Ovary (tissue), 9 donors: ENCODE data around the gene PSG4. TPM values are rescaled to one million over a fixed set of nuclear protein-coding genes. Genes with fewer than 3 reads are reported as not detected.
"Not testable (repeated sequence)": the region's sequence is repeated elsewhere in the genome, so short reads cannot be mapped to it uniquely, and the experiment has no call there.

ENCODE experiments used
- DNase-seq, 5 donors: peaks; one replicate each; pipeline ENCODE4 v3.0.0-alpha.2; 2019 to 2020
- H3K27ac ChIP-seq, 2 donors: fragments of 200-600 bp; one replicate each; pipeline versions ENCODE4 v1.5.1 to v1.8.0; 2019 to 2022
- H3K27me3 ChIP-seq: fragments of 200-600 bp; one replicate; pipeline ENCODE4 v1.8.0; 2022
- H3K36me3 ChIP-seq: fragments of 200-600 bp; sonication (generic); one replicate; pipeline ENCODE4 v1.5.1; 2019
- H3K4me1 ChIP-seq: one replicate; pipeline ENCODE4 v1.8.1; 2013; ENCODE audit warnings: mild to moderate bottlenecking, moderate library complexity; ENCODE audit not compliant: insufficient read depth
- H3K4me3 ChIP-seq: fragments of 200-600 bp; sonication (generic); one replicate; pipeline ENCODE4 v1.5.1; 2017
- H3K9me3 ChIP-seq, 2 donors: fragments of 200-600 bp in 1 of 2; sonication (generic) in 1 of 2; one replicate each; pipeline versions ENCODE4 v1.5.1 to v1.8.1; 2013 to 2019; ENCODE audit warnings: mild to moderate bottlenecking in 1 of 2, moderate library complexity in 1 of 2
- CTCF ChIP-seq, 3 donors: fragments of 450-650 bp in 2 of 3; fragments of 200-600 bp in 1 of 3; IDR thresholded peaks; one replicate each; pipeline versions ENCODE4 v1.5.1 to v1.8.0; 2016 to 2022; ENCODE audit warnings: antibody characterized with exemption in 3 of 3, mild to moderate bottlenecking in 1 of 3
- EP300 ChIP-seq: sonication (generic); formaldehyde crosslinking; IDR thresholded peaks from one replicate; pipeline ENCODE4 v1.6.1; 2017; ENCODE audit warnings: antibody characterized with exemption
- POLR2A ChIP-seq: fragments of 450-650 bp; IDR thresholded peaks from one replicate; pipeline ENCODE4 v1.6.1; 2017; ENCODE audit warnings: antibody characterized with exemption, mild to moderate bottlenecking, moderate library complexity
- WGBS, 3 donors: extraction: QIAGEN DNeasy Blood & Tissue Kit in 1 of 3; methylation state at CpG; one replicate each; pipeline versions ENCODE4 v1.1.5 to v1.1.7; 2013 to 2017; 5-methylcytosine and 5-hydroxymethylcytosine counted together
- intact Hi-C, 4 donors: fragments of 100-400 bp; cut with DNase I; formaldehyde crosslinking; loops; one replicate each; pipeline versions ENCODE4 v1.11.0 to v1.15.1; 2022 to 2023
- polyA plus RNA-seq, 2 donors: library from polyadenylated mRNA; stranded (reverse); fragments of 200-250 nt in 1 of 2; fragments of 350-450 nt in 1 of 2; fragmentation: Illumina TruSeq in 1 of 2; extraction: RNeasy Lipid Tissue Mini Kit (QIAGEN cat#74804) in 1 of 2; gene quantifications; one replicate each; pipeline ENCODE4 v1.2.3, GENCODE V29; 2013 to 2014
- total RNA-seq, 7 donors: library from RNA; depleted of rRNA in 2 of 7; stranded (reverse); fragments of >200 nt in 2 of 7; fragmentation: NEBNext Ultra II Directional in 3 of 7; extraction: Animal tissue kit (Norgen Biotek cat#: 25700) in 3 of 7; gene quantifications; one replicate each; pipeline versions ENCODE4 v1.1.0 to v1.2.4, GENCODE V29; 2016 to 2023
- donor health status: DM: no; HTN: no; CAD: no; lungs with moderate emphysema.
- donor health status: DM: no; HTN: no; CAD: no.
- donor health status: Bipolar disorder and iron deficiency.
- donor health status: DM: yes; HTN: yes; CAD: no.
- donor health status: DM: no; HTN: no; CAD: no.
- donor health status: DM: yes; HTN: yes; CAD: no.

The PSG4 gene
- total and polyA plus RNA-seq, 9 donors: not detected

DNA sequence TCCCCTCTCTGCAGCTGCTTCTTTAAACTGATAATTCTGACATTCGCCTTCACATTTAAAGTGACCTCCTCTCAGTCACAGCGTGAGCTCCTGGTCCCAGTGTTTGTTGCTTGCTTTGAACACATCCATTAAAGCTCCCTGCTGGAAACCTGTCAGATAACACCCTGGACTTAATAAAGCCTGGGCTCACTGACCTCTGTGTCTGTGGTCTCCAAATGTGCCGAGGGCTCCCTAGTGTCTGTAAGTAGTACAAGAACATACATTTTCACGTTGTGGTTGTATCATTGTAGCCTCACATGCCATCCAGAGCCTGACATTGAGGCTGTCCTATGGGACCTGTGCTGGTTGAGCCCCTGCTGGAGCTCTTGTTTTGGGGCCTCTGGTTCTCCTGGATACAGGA is 2.6 kb upstream of the PSG4 start:
- 40 to 63% methylated on average over 4 of the region's 4 CpGs; no CpG with 5 or more reads in 1 of the 3 donors for WGBS, 3 donors
- Histone ChIP-seq H3K27ac (no peak overlapping the region), H3K27me3 (no peaks in the 10 kb centered on the region), H3K9me3 (no peaks in the 10 kb centered on the region), H3K4me1 (no peaks in the 10 kb centered on the region), H3K4me3 (no peak overlapping the region), H3K36me3 (no peaks in the 10 kb centered on the region)
- intact Hi-C loops: no loop called here
- no peak for DNase-seq
- TF ChIP-seq CTCF (IDR thresholded peaks at IDR 0.05) (no peak), POLR2A (no peak), EP300 (no peak)

GRCh38 chr19:43207174-43207573 is 1.7 kb upstream of the PSG4 start:
- 49 to 57% methylated on average over 8 of the region's 8 CpGs; no CpG with 5 or more reads in 1 of the 3 donors for WGBS, 3 donors
- H3K9me3 ChIP-seq, H3K36me3 ChIP-seq, H3K4me1 ChIP-seq, intact Hi-C loops, H3K27me3 ChIP-seq, H3K27ac ChIP-seq, DNase-seq, H3K4me3 ChIP-seq: not testable (repeated sequence)

DNA sequence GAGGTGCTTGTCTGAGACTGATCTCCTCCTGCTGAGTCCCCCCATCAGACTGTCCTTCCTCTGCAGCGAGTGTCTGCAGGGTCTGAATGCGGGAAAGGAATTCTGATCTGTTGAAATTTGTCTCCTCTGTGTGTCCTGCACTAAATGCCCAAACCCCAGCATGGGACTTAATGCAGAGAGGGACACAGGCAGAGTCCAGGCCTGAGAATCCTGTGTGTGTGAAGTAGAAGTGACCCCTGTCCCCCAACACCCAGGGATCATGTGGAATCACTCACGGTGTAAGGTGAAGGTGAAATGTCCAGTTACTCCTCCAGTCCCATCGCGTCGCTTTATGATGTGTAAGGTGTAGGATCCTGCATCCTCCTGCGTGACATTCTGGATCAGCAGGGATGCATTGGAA is 1.8 kb downstream of the PSG4 start:
- H3K4me1 ChIP-seq, H3K36me3 ChIP-seq, H3K9me3 ChIP-seq, H3K4me3 ChIP-seq, DNase-seq, intact Hi-C loops, H3K27me3 ChIP-seq, H3K27ac ChIP-seq: not testable (repeated sequence)
- 83 to 88% methylated on average over 7 of the region's 7 CpGs; no CpG with 5 or more reads in 1 of the 3 donors for WGBS, 3 donors

DNA sequence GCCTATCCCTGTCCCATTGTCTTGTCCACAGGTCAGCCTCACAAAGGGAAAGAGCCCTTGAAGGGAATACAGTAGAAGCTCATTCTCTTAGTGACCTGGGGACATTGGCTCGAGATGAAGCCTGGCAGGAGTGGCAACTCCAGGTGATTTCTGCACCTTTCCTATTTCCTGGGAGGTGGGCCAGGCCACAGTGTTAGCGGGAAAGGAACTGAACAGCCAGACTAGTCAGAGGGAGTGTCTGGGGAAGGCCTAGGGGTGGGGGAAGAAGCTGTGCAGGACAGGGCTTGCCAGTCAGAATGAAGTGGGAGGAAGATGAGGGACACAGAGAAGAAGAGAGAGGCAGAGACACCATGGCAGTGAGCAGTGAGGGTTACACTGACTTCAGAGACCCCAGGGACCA is 3.5 kb downstream of the PSG4 start:
- DNase-seq, H3K36me3 ChIP-seq, H3K4me1 ChIP-seq, intact Hi-C loops, H3K27ac ChIP-seq, H3K9me3 ChIP-seq, H3K27me3 ChIP-seq, H3K4me3 ChIP-seq: not testable (repeated sequence)
- WGBS, 3 donors: 56 to 75% methylated on average over 2 of the region's 2 CpGs; no CpG with 5 or more reads in 1 of the 3 donors

GRCh38 chr19:43201337-43201801 is 4.1 kb downstream of the PSG4 start:
- 10 to 40% methylated on average over 7 of the region's 7 CpGs; no CpG with 5 or more reads in 1 of the 3 donors for WGBS, 3 donors
- H3K27ac ChIP-seq, H3K27me3 ChIP-seq, DNase-seq, intact Hi-C loops, H3K4me1 ChIP-seq, H3K36me3 ChIP-seq, H3K4me3 ChIP-seq, H3K9me3 ChIP-seq: not testable (repeated sequence)

GRCh38 chr19:43198686-43199419 is 6.6 kb downstream of the PSG4 start:
- DNase-seq, H3K27ac ChIP-seq, H3K4me3 ChIP-seq, H3K27me3 ChIP-seq, H3K9me3 ChIP-seq, H3K4me1 ChIP-seq, intact Hi-C loops, H3K36me3 ChIP-seq: not testable (repeated sequence)
- WGBS, 3 donors: 42 to 52% methylated on average over 5 of the region's 5 CpGs; no CpG with 5 or more reads in 1 of the 3 donors

GRCh38 chr19:43197666-43198397 is 7.6 kb downstream of the PSG4 start:
- intact Hi-C loops, H3K9me3 ChIP-seq, H3K27ac ChIP-seq, H3K4me3 ChIP-seq, H3K36me3 ChIP-seq, H3K4me1 ChIP-seq, H3K27me3 ChIP-seq, DNase-seq: not testable (repeated sequence)
- WGBS, 3 donors: 82 to 95% methylated on average over 4 of the region's 7 CpGs; no CpG with 5 or more reads in 1 of the 3 donors

GRCh38 chr19:43194397-43194796 is 11.0 kb downstream of the PSG4 start:
- H3K9me3 ChIP-seq, H3K4me3 ChIP-seq, DNase-seq, H3K27ac ChIP-seq, H3K36me3 ChIP-seq, H3K4me1 ChIP-seq, H3K27me3 ChIP-seq, intact Hi-C loops: not testable (repeated sequence)
- 72 to 83% (median 78%) methylated on average over 7 of the region's 7 CpGs for WGBS, 3 donors

DNA sequence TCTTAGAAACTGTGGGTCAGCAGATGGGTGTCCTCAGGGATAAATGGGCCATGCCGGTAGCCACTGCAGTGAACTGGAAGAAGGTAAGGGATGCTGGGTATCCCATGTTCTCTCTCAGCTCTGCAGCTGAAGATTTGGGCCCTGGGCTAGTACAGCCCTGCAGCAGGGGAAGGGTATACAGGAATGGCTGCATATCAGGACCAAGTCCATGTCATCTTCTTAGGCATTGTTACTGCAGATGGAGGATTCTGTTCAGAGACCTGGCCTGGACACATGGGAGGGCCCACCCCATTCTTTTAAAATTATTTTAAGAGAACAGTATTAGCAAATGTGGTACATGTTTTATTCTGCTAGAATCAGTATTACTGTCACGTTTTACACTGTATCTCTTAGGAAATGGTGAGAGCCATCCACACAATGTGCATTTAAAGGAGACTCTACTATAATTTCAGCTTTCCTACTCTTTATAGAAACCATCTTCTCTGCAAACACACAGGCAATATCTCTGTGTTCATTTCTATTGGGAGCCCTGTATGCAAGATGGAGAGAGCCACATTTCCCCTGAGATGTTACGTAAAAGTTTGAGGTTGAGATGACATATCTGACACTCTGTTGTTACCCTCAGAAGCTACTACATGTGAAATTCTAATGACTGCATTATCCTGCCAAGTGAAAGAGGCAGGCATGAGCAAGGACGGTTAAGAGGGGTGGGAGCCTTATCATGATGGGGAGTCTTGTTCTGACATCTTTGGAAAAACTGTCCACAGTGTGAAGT is 12.9 kb downstream of the PSG4 start:
- intact Hi-C loops, H3K4me1 ChIP-seq, H3K36me3 ChIP-seq, H3K4me3 ChIP-seq, H3K27me3 ChIP-seq, DNase-seq, H3K9me3 ChIP-seq, H3K27ac ChIP-seq: not testable (repeated sequence)
- WGBS, 3 donors: 45 to 59% (median 54%) methylated on average over 4 of the region's 4 CpGs

GRCh38 chr19:43188092-43188491 is 17.3 kb downstream of the PSG4 start:
- H3K27me3 ChIP-seq, H3K4me1 ChIP-seq, H3K9me3 ChIP-seq, intact Hi-C loops, H3K36me3 ChIP-seq, DNase-seq, H3K4me3 ChIP-seq, H3K27ac ChIP-seq: not testable (repeated sequence)
- 57 to 62% (median 61%) methylated on average over 9 of the region's 9 CpGs for WGBS, 3 donors
